ENCODE measurements around the gene PHF13. TPM values are rescaled to one million over a fixed set of nuclear protein-coding genes. Genes with fewer than 3 reads are reported as not detected.
A peak's percentile ranks its signal among the peaks of the same experiment; 100 is the strongest.
"Not testable (repeated sequence)": the region's sequence is repeated elsewhere in the genome, so short reads cannot be mapped to it uniquely, and the experiment has no call there.

The PHF13 gene
- total RNA-seq, 1 donor from 2014 or later: 13.3 TPM

GRCh38 chr1:6658359-6659060, 45.0 kb downstream of the PHF13 start:
- DNase-seq (ENCODE audit: low spot score): no peak

- no peak for DNase-seq (ENCODE audit: low spot score)
Measured at GRCh38 chr1:6660415-6661049, 47.0 kb downstream of the PHF13 start.

DNA sequence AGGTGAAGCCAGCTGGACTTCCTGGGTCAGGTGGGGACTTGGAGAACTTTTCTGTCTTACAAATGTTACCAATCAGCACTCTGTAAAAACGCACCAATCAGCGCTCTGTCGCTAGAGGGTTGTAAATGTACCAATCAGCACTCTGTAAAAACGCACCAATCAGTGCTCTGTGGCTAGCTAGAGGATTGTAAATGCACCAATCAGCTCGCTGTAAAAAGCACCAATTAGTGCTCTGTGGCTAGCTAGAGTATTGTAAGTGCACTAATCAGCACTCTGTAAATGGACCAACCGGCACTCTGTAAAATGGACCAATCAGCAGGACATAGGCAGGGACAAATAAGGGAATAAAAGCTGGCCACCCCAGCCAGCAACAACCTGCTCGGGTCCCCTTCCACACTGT, 48.9 kb downstream of the PHF13 start:
- not testable (repeated sequence) for DNase-seq (ENCODE audit: low spot score)

DNA sequence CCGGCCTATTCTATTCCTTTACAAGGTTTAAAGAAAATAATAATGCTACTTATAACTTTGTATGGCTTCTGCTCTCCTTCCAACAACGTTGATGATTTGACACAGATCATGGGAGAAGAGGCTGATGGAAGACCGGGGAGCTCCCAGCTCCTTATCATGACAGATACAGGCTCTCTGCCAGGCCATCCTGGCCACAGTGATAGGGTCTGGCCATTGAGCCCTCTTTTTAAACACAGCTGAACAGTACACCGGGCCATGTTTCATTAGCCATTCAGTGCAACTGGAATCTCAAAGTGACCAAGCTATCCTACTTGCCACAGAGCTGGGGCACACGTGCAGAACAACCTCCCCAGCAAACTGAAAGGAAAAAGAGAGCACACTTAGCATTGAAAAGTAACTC, 53.2 kb downstream of the PHF13 start:
- DNase-seq (ENCODE audit: low spot score): peak; percentile 45

DNA sequence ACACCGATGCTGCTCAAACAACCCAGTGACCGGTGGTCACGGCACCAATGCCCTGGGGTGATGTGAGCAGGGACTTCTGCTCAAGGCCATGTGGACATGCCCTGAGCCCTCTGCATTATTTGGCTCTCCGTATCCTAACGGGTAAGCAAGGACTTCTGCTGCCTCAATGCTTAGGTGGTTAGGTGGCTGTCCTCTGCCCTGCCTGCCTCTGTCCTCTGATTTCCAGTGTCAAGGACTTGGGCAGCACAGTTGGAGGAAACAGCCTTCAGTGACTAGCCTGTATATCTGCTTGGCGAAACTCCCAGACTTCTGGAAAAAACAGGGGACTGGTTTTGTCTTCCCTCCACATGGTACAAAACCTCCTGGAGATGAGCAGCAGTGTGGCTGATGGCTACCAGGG, 53.6 kb downstream of the PHF13 start:
- no peak for DNase-seq (ENCODE audit: low spot score)

- no peak for DNase-seq (ENCODE audit: low spot score)
Measured at GRCh38 chr1:6668503-6668902, 55.0 kb downstream of the PHF13 start.

- DNase-seq (ENCODE audit: low spot score): peak; percentile 28
Measured at GRCh38 chr1:6672558-6672957, 59.0 kb downstream of the PHF13 start.

Other genes starting within 250 kb of the PHF13 start
- gene ACOT7, start 220.0 kb upstream of the PHF13 start, total RNA-seq: 9.6 TPM
- gene HES2, start 193.8 kb upstream of the PHF13 start, total RNA-seq: 0.19 TPM
- 0.80 TPM for gene ESPN, start 189.0 kb upstream of the PHF13 start, total RNA-seq
- gene TNFRSF25, start 147.6 kb upstream of the PHF13 start, total RNA-seq: 6.0 TPM
- 9.3 TPM for gene PLEKHG5, start 122.1 kb upstream of the PHF13 start, total RNA-seq
- 23.2 TPM for gene NOL9, start 59.2 kb upstream of the PHF13 start, total RNA-seq
- gene TAS1R1, start 58.4 kb upstream of the PHF13 start, total RNA-seq: not detected
- gene ZBTB48, start 33.7 kb upstream of the PHF13 start, total RNA-seq: 18.9 TPM
- 23.4 TPM for gene KLHL21, start 10.9 kb upstream of the PHF13 start, total RNA-seq
- 13.3 TPM for gene THAP3, start 11.1 kb downstream of the PHF13 start, total RNA-seq
- gene DNAJC11, start 88.1 kb downstream of the PHF13 start, total RNA-seq: 42.4 TPM
- 51.8 TPM for gene CAMTA1, start 171.7 kb downstream of the PHF13 start, total RNA-seq

Data from mesenteric fat pad (tissue), 1 donor.